ENCODE data around the gene ZNF416. TPM values are rescaled to one million over a fixed set of nuclear protein-coding genes. Genes with fewer than 3 reads are reported as not detected.

The ZNF416 gene
- total and polyA plus RNA-seq, 4 donors = 0.97 to 2.9 (median 1.2) TPM

DNA sequence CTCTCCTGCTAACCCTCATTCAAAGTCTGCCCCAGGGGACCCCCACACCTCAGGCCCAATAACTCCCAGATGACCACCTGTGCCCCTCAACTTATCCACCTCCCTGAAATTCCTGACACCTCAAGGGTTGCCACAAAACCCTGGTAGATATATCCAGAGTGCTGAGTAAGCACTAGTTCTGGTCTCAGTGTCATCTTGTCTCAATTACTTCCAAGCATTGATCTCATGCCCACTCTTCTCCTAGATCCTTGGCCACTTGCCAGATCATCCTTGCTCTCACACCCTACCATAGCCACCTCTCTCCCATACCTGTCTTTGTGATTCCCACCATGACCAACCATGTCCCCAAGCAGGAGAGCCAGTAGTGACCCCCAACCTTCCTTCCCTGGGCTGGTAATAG lies 2.0 kb downstream of the ZNF416 start:
- Histone ChIP-seq H3K27ac (ENCODE audit: low read depth in 1 of 2, low read length in 2 of 2) (no peak overlapping the region), H3K27me3 (ENCODE audit: control insufficient read depth in 4 of 4, insufficient read depth in 4 of 4, low read length in 3 of 4) (no peaks in the 10 kb centered on the region), H3K9ac (ENCODE audit: low read depth in 1 of 2, low read length in 2 of 2) (no peak overlapping the region), H3K36me3 (ENCODE audit: control insufficient read depth in 4 of 4, insufficient read depth in 3 of 4, low read depth in 1 of 4, low read length in 3 of 4) (peaks cover 10 to 52% (median 50%) of the 10 kb centered on the region in 4 donors), H3K4me3 (ENCODE audit: low read depth in 1 of 3, low read length in 3 of 3) (peak overlapping the region in 2 of 3 donors; percentile 51 to 72), H3K4me1 (ENCODE audit: control insufficient read depth in 4 of 4, insufficient read depth in 4 of 4, low read length in 3 of 4) (peaks cover 0 to 13% (median 9%) of the 10 kb centered on the region in 4 donors), H3K9me3 (ENCODE audit: control insufficient read depth in 4 of 4, low read length in 3 of 4) (peaks cover 47 to 66% (median 61%) of the 10 kb centered on the region in 4 donors)
- TF ChIP-seq REST (IDR thresholded peaks at IDR 0.05) (no peak), SP1 (IDR thresholded peaks at IDR 0.05) (no peak), MAX (IDR thresholded peaks at IDR 0.05) (no peak), EGR1 (IDR thresholded peaks at IDR 0.05; ENCODE audit: low read depth in 2 of 2) (no peak), ZBTB33 (IDR thresholded peaks at IDR 0.05) (no peak), CTCF (IDR thresholded peaks at IDR 0.05; ENCODE audit: low read depth, low read length, missing input control) (no peak), RXRA (IDR thresholded peaks at IDR 0.05) (no peak), TAF1 (conservative IDR thresholded peaks at IDR 0.05) (no peak), FOXA1 (IDR thresholded peaks at IDR 0.05) (no peak), RAD21 (IDR thresholded peaks at IDR 0.05) (no peak), FOXA2 (IDR thresholded peaks at IDR 0.05) (no peak), HNF4G (IDR thresholded peaks at IDR 0.05) (no peak), JUND (IDR thresholded peaks at IDR 0.05) (no peak), NR2F2 (IDR thresholded peaks at IDR 0.05) (no peak), HNF4A (conservative IDR thresholded peaks at IDR 0.05) (no peak), GABPA (IDR thresholded peaks at IDR 0.05 in 1 of 2, conservative IDR thresholded peaks at IDR 0.05 in 1 of 2) (no peak), YY1 (IDR thresholded peaks at IDR 0.05) (no peak)
- TF ChIP-seq, protein P1, sequence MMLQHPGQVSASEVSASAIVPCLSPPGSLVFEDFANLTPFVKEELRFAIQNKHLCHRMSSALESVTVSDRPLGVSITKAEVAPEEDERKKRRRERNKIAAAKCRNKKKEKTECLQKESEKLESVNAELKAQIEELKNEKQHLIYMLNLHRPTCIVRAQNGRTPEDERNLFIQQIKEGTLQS (IDR thresholded peaks at IDR 0.05) = no peak
- DNase-seq (ENCODE audit: low spot score) = no peak
